GM21515 (cell line): Measurements from ENCODE around the gene MIPEP.

Source experiments
- ATAC-seq: cut with Tn5 transposase; IDR thresholded peaks from one replicate; pipeline ENCODE4 v1.9.1; 2021; ENCODE audit not compliant: unreplicated experiment

MIPEP gene

GRCh38 chr13:23811366-23812062, 77.7 kb downstream of the MIPEP start:
- no peak for ATAC-seq

- ATAC-seq: peak; percentile 47
Observed at GRCh38 chr13:23810685-23811240, 78.4 kb downstream of the MIPEP start.

GRCh38 chr13:23808803-23809202, 80.4 kb downstream of the MIPEP start:
- no peak for ATAC-seq

GRCh38 chr13:23806874-23807526, 82.2 kb downstream of the MIPEP start:
- peak; percentile 18 for ATAC-seq

GRCh38 chr13:23805821-23806220, 83.4 kb downstream of the MIPEP start:
- ATAC-seq: no peak

GRCh38 chr13:23805122-23805521, 84.1 kb downstream of the MIPEP start:
- ATAC-seq: no peak

GRCh38 chr13:23804166-23804565, 85.0 kb downstream of the MIPEP start:
- ATAC-seq: no peak

- no peak for ATAC-seq
Observed at GRCh38 chr13:23801141-23801540, 88.1 kb downstream of the MIPEP start.

GRCh38 chr13:23799945-23800344, 89.3 kb downstream of the MIPEP start:
- peak; percentile 80 for ATAC-seq

GRCh38 chr13:23797276-23797903, 91.8 kb downstream of the MIPEP start:
- ATAC-seq: no peak

GRCh38 chr13:23796551-23796950, 92.6 kb downstream of the MIPEP start:
- no peak for ATAC-seq

- ATAC-seq: peak; percentile 58
Observed at GRCh38 chr13:23794267-23795161, 94.7 kb downstream of the MIPEP start.

- peak; percentile 7 for ATAC-seq
Observed at GRCh38 chr13:23793711-23794110, 95.5 kb downstream of the MIPEP start.

GRCh38 chr13:23792680-23793079, 96.5 kb downstream of the MIPEP start:
- no peak for ATAC-seq

- ATAC-seq: no peak
Observed at GRCh38 chr13:23790577-23791170, 98.5 kb downstream of the MIPEP start.

- no peak for ATAC-seq
Observed at GRCh38 chr13:23789576-23790346, 99.4 kb downstream of the MIPEP start.

GRCh38 chr13:23788459-23788858, 100.7 kb downstream of the MIPEP start:
- no peak for ATAC-seq

GRCh38 chr13:23787464-23787863, 101.7 kb downstream of the MIPEP start:
- no peak for ATAC-seq

GRCh38 chr13:23786607-23787006, 102.6 kb downstream of the MIPEP start:
- no peak for ATAC-seq

GRCh38 chr13:23778879-23779278, 110.3 kb downstream of the MIPEP start:
- ATAC-seq: no peak
